KG1 (cell line): Measurements from ENCODE around the gene LYPLA2.

ENCODE experiments used
- DNase-seq: peaks from one replicate; lab custom pipeline; 2025; lab: John Stamatoyannopoulos, UW

Gene LYPLA2

GRCh38 chr1:23837908-23838307, 47.0 kb downstream of the LYPLA2 start:
- no peak for DNase-seq

- DNase-seq = peak; percentile 61
Observed at GRCh38 chr1:23838401-23838866, 47.5 kb downstream of the LYPLA2 start.

GRCh38 chr1:23843644-23844043, 52.7 kb downstream of the LYPLA2 start:
- no peak for DNase-seq
